Endothelial cell (in vitro differentiated cells): Measurements from ENCODE around the gene LDB2. TPM values are rescaled to one million over a fixed set of nuclear protein-coding genes. Genes with fewer than 3 reads are reported as not detected.

ENCODE experiments used
- DNase-seq: peaks from one replicate; pipeline ENCODE4 v3.0.0; 2021; ENCODE audit warnings: low spot score
- H3K27ac Mint-ChIP-seq: one replicate; pipeline ENCODE4 v1.8.0; 2021; ENCODE audit warnings: mixed read lengths, inconsistent platforms; ENCODE audit not compliant: unreplicated experiment
- H3K27me3 Mint-ChIP-seq: one replicate; pipeline ENCODE4 v1.8.0; 2021; ENCODE audit warnings: mild to moderate bottlenecking, moderate library complexity, mixed read lengths, inconsistent platforms; ENCODE audit not compliant: unreplicated experiment
- H3K36me3 Mint-ChIP-seq: one replicate; pipeline ENCODE4 v1.8.0; 2021; ENCODE audit warnings: mild to moderate bottlenecking, low read depth, mixed read lengths, inconsistent platforms; ENCODE audit not compliant: unreplicated experiment
- H3K4me1 Mint-ChIP-seq: one replicate; pipeline ENCODE4 v1.8.0; 2021; ENCODE audit warnings: mild to moderate bottlenecking, mixed read lengths, inconsistent platforms; ENCODE audit not compliant: unreplicated experiment
- H3K4me3 Mint-ChIP-seq: one replicate; pipeline ENCODE4 v1.8.0; 2021; ENCODE audit warnings: mild to moderate bottlenecking, mixed read lengths, inconsistent platforms; ENCODE audit not compliant: unreplicated experiment
- H3K9me3 Mint-ChIP-seq: one replicate; pipeline ENCODE4 v1.8.0; 2021; ENCODE audit warnings: mixed read lengths, inconsistent platforms; ENCODE audit not compliant: unreplicated experiment
- CTCF ChIP-seq: fragments of 200-600 bp; sonication (generic); IDR thresholded peaks from one replicate; pipeline ENCODE4 v1.5.0; 2021; ENCODE audit warnings: antibody characterized with exemption; ENCODE audit not compliant: unreplicated experiment
- total RNA-seq: library from RNA; stranded (reverse); fragmentation: NEBNext Ultra II Directional; extraction: Animal tissue kit (Norgen Biotek cat#: 25700); gene quantifications from one replicate; pipeline ENCODE4 v1.2.1, GENCODE V29; 2021; ENCODE audit not compliant: unreplicated experiment

LDB2 gene
- total RNA-seq, 1 donor from 2014 or later = 268 TPM

GRCh38 chr4:16824278-16824806 lies 74.1 kb downstream of the LDB2 start:
- TF ChIP-seq CTCF = no peak
- DNase-seq = no peak
- no peaks in the 10 kb centered on the region for H3K9me3 Mint-ChIP-seq
- no peaks in the 10 kb centered on the region for H3K27me3 Mint-ChIP-seq
- H3K27ac Mint-ChIP-seq = peak overlapping the region; percentile 45
- peaks cover 65% of the 10 kb centered on the region for H3K4me1 Mint-ChIP-seq
- no peak overlapping the region for H3K4me3 Mint-ChIP-seq
- H3K36me3 Mint-ChIP-seq = peaks cover 19% of the 10 kb centered on the region

GRCh38 chr4:16820329-16820728 lies 78.1 kb downstream of the LDB2 start:
- Mint-ChIP-seq H3K9me3 (no peaks in the 10 kb centered on the region), H3K27me3 (no peaks in the 10 kb centered on the region), H3K36me3 (peaks cover 26% of the 10 kb centered on the region), H3K4me3 (peak overlapping the region; percentile 24), H3K27ac (peak overlapping the region; percentile 86), H3K4me1 (peaks cover 60% of the 10 kb centered on the region)
- no peak for TF ChIP-seq CTCF
- DNase-seq = peak; percentile 40

GRCh38 chr4:16819652-16820051 lies 78.8 kb downstream of the LDB2 start:
- no peaks in the 10 kb centered on the region for H3K9me3 Mint-ChIP-seq
- H3K27me3 Mint-ChIP-seq = no peaks in the 10 kb centered on the region
- TF ChIP-seq CTCF = no peak
- H3K36me3 Mint-ChIP-seq = peaks cover 24% of the 10 kb centered on the region
- H3K4me1 Mint-ChIP-seq = peaks cover 60% of the 10 kb centered on the region
- H3K27ac Mint-ChIP-seq = peak overlapping the region; percentile 86
- H3K4me3 Mint-ChIP-seq = no peak overlapping the region
- DNase-seq = no peak

- Mint-ChIP-seq H3K27ac (peak overlapping the region; percentile 48), H3K27me3 (no peaks in the 10 kb centered on the region), H3K4me1 (peaks cover 61% of the 10 kb centered on the region), H3K36me3 (peaks cover 20% of the 10 kb centered on the region), H3K4me3 (no peak overlapping the region), H3K9me3 (no peaks in the 10 kb centered on the region)
- no peak for DNase-seq
- no peak for TF ChIP-seq CTCF
These were observed 80.4 kb downstream of the LDB2 start for GRCh38 chr4:16818005-16818404.

- H3K9me3 Mint-ChIP-seq = no peaks in the 10 kb centered on the region
- H3K27me3 Mint-ChIP-seq = no peaks in the 10 kb centered on the region
- H3K36me3 Mint-ChIP-seq = peaks cover 20% of the 10 kb centered on the region
- DNase-seq = no peak
- peak overlapping the region; percentile 44 for H3K27ac Mint-ChIP-seq
- TF ChIP-seq CTCF = no peak
- no peak overlapping the region for H3K4me3 Mint-ChIP-seq
- peaks cover 59% of the 10 kb centered on the region for H3K4me1 Mint-ChIP-seq
These were observed 81.2 kb downstream of the LDB2 start for GRCh38 chr4:16817286-16817685.
